ENCODE data around the gene CAPN11.
A peak's percentile ranks its signal among the peaks of the same experiment; 100 is the strongest.

CAPN11 gene

DNA sequence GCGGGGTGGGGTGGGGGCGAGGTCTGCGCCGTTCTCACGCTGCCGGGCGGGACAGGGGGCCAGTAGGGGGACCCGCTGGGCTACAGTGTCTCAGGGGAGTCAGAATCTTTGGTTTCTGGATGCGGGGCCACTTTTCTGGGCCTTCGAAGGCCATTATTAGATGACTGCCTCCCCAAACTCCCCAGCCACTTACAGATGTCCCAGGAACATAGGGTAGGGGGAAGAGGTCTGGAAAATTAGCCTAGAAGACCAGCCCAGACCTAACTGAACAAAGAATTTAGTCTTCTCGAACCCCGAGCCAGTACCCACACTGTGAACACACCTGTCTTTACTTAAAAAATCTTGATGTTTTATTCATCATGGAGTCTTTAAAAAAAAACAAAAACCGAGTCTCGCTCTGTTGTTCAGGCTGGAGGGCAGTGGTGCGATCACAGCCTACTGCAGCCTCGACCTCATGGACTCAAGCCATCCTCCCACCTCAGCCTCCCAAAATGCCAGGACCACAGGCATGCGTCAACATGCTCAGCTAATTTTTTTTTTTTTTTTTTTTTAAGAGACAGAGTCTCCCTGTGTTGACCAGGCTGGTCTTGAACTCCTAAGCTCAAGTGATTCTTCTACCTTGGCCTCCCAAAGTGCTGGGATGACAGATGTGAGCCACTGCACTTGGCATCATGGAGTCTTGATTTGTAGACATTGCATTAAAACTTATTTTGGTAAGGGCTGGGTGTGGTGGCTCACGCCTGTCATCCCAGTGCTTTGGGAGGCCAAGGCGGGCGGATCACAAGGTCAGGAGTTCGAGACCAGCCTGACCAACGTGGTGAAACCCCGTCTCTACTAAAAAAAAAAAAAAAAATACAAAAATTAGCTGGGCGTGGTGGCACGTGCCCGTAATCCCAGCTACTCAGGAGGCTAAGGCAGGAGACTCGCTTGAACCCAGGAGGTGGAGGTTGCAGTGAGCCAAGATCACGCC is 61.5 kb downstream of the CAPN11 start:
- Histone ChIP-seq H2BK12ac (ENCODE audit: low read length) (peak overlapping the region; percentile 39), H2AFZ (ENCODE audit: insufficient read depth, low read length, poor library complexity) (no peak overlapping the region), H3K27me3 (ENCODE audit: insufficient read depth, low read length) (no peaks in the 10 kb centered on the region), H3K18ac (ENCODE audit: low read length) (peak overlapping the region; percentile 43), H2BK120ac (ENCODE audit: insufficient read depth, low read length, poor library complexity) (peak overlapping the region; percentile 49), H3K23ac (ENCODE audit: low read length) (no peak overlapping the region), H3K4ac (ENCODE audit: low read depth, low read length) (no peak overlapping the region), H4K8ac (ENCODE audit: low read depth, low read length) (no peak overlapping the region), H3K4me2 (ENCODE audit: low read length) (peak overlapping the region; percentile 93), H4K91ac (ENCODE audit: low read depth, low read length) (peak overlapping the region; percentile 22), H4K12ac (ENCODE audit: low read depth, low read length) (no peak overlapping the region), H3K9me3 (ENCODE audit: insufficient read depth, low read depth, low read length) (no peaks in the 10 kb centered on the region), H3K36me3 (ENCODE audit: control insufficient read depth in 1 of 2, insufficient read depth in 2 of 2, low read length in 2 of 2) (no peaks in the 10 kb centered on the region), H3K9ac (ENCODE audit: low read length) (no peak overlapping the region), H2BK5ac (ENCODE audit: low read depth, low read length, poor library complexity) (peak overlapping the region; percentile 9), H3K79me2 (ENCODE audit: control insufficient read depth, insufficient read depth, low read length, poor library complexity) (peaks cover 4% of the 10 kb centered on the region), H3K14ac (ENCODE audit: low read length) (no peak overlapping the region), H3K27ac (ENCODE audit: low read depth, low read length) (no peak overlapping the region), H3K4me1 (ENCODE audit: control insufficient read depth in 1 of 2, insufficient read depth in 2 of 2, low read length in 2 of 2) (peaks cover 50 to 58% of the 10 kb centered on the region in 2 experiments), H3K4me3 (ENCODE audit: low read depth, low read length) (no peak overlapping the region), H3K79me1 (ENCODE audit: low read length) (peaks cover 34% of the 10 kb centered on the region), H2AK5ac (ENCODE audit: low read length) (no peak overlapping the region)
- WGBS (ENCODE audit: extremely low coverage, insufficient coverage, insufficient read length) = no CpG with 5 or more reads among the region's 28 CpGs
- no peak for DNase-seq

DNA sequence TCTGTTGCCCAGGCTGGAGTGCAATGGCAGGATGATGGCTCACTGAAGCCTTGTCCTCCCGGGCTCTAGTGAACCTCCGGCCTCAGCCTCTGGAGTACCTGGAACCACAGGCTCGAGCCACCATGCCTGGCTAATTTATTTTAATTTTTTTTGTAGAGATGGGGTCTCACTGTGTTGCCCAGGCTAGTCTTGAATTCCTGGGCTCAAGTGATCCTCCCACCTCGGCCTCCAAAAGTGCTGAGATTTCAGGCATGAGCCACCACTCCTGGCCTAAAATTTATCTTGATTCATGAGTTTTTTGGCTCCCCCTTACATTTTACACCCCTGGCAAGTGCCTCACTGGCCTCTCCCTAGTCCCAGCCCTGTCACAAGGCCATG is 62.3 kb downstream of the CAPN11 start:
- no peak overlapping the region for H2AFZ ChIP-seq (ENCODE audit: insufficient read depth, low read length, poor library complexity)
- peak overlapping the region; percentile 20 for H2AK5ac ChIP-seq (ENCODE audit: low read length)
- DNase-seq = no peak
- H3K4me1 ChIP-seq (ENCODE audit: control insufficient read depth in 1 of 2, insufficient read depth in 2 of 2, low read length in 2 of 2) = peaks cover 55 to 59% of the 10 kb centered on the region in 2 experiments
- peak overlapping the region; percentile 34 for H2BK12ac ChIP-seq (ENCODE audit: low read length)
- peak overlapping the region; percentile 3 for H2BK120ac ChIP-seq (ENCODE audit: insufficient read depth, low read length, poor library complexity)
- no peak overlapping the region for H2BK5ac ChIP-seq (ENCODE audit: low read depth, low read length, poor library complexity)
- no CpG with 5 or more reads among the region's 4 CpGs for WGBS (ENCODE audit: extremely low coverage, insufficient coverage, insufficient read length)
- H4K91ac ChIP-seq (ENCODE audit: low read depth, low read length) = peak overlapping the region; percentile 7
- H3K9ac ChIP-seq (ENCODE audit: low read length) = no peak overlapping the region
- H3K4me3 ChIP-seq (ENCODE audit: low read depth, low read length) = no peak overlapping the region
- H3K23ac ChIP-seq (ENCODE audit: low read length) = no peak overlapping the region
- no peaks in the 10 kb centered on the region for H3K36me3 ChIP-seq (ENCODE audit: control insufficient read depth in 1 of 2, insufficient read depth in 2 of 2, low read length in 2 of 2)
- H4K12ac ChIP-seq (ENCODE audit: low read depth, low read length) = no peak overlapping the region
- no peak overlapping the region for H4K8ac ChIP-seq (ENCODE audit: low read depth, low read length)
- H3K18ac ChIP-seq (ENCODE audit: low read length) = peak overlapping the region; percentile 23
- peaks cover 35% of the 10 kb centered on the region for H3K79me1 ChIP-seq (ENCODE audit: low read length)
- no peak overlapping the region for H3K27ac ChIP-seq (ENCODE audit: low read depth, low read length)
- no peaks in the 10 kb centered on the region for H3K9me3 ChIP-seq (ENCODE audit: insufficient read depth, low read depth, low read length)
- H3K4me2 ChIP-seq (ENCODE audit: low read length) = no peak overlapping the region
- H3K4ac ChIP-seq (ENCODE audit: low read depth, low read length) = no peak overlapping the region
- no peaks in the 10 kb centered on the region for H3K27me3 ChIP-seq (ENCODE audit: insufficient read depth, low read length)
- peaks cover 4% of the 10 kb centered on the region for H3K79me2 ChIP-seq (ENCODE audit: control insufficient read depth, insufficient read depth, low read length, poor library complexity)
- no peak overlapping the region for H3K14ac ChIP-seq (ENCODE audit: low read length)

DNA sequence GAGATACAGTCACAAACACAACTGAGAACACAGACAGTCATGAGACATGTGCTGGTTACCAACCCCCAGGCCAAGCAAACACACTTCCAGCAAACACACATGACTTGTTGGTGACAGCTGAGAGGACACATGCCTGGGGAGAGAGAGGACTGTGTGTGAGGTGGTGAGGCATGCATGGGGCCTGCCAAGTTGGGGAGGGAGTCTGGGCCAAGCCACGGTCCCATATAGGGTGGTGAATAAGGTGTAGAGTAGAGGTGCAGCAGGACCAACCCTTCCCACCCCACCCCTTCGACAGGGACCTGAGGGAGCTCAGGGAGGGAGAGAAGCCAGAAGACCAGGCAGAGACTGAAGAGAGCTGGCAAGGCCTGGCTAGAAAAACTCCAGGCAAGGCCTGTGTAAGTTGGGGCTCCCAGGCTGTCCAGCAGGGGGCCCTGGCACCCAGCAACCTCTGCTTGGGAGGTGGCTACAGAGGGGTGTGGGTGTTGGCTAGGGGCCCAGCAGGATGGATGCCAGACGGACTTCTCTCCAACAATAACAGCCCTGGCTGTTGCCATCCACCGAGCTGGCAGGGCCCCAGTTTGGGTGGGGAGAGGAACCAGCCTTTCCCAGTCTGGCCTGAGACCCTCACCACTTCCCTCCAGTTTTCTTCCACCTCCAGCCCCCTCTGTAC is 62.8 kb downstream of the CAPN11 start:
- peak overlapping the region; percentile 45 for H3K14ac ChIP-seq (ENCODE audit: low read length)
- WGBS (ENCODE audit: extremely low coverage, insufficient coverage, insufficient read length) = no CpG with 5 or more reads among the region's 4 CpGs
- peak overlapping the region; percentile 32 for H4K8ac ChIP-seq (ENCODE audit: low read depth, low read length)

GRCh38 chr6:44221961-44222335 is 63.3 kb downstream of the CAPN11 start:
- H3K79me1 ChIP-seq (ENCODE audit: low read length) = peaks cover 39% of the 10 kb centered on the region
- peak overlapping the region; percentile 88 for H4K91ac ChIP-seq (ENCODE audit: low read depth, low read length)
- peak overlapping the region; percentile 67 for H2BK120ac ChIP-seq (ENCODE audit: insufficient read depth, low read length, poor library complexity)
- H3K4me3 ChIP-seq (ENCODE audit: low read depth, low read length) = no peak overlapping the region
- DNase-seq = no peak
- peak overlapping the region; percentile 95 for H2BK12ac ChIP-seq (ENCODE audit: low read length)
- H2AK5ac ChIP-seq (ENCODE audit: low read length) = peak overlapping the region; percentile 91
- H4K8ac ChIP-seq (ENCODE audit: low read depth, low read length) = peak overlapping the region; percentile 32
- H3K27ac ChIP-seq (ENCODE audit: low read depth, low read length) = no peak overlapping the region
- peak overlapping the region; percentile 16 for H2BK5ac ChIP-seq (ENCODE audit: low read depth, low read length, poor library complexity)
- no peak overlapping the region for H3K4me2 ChIP-seq (ENCODE audit: low read length)
- H3K14ac ChIP-seq (ENCODE audit: low read length) = peak overlapping the region; percentile 45
- H3K4me1 ChIP-seq (ENCODE audit: control insufficient read depth in 1 of 2, insufficient read depth in 2 of 2, low read length in 2 of 2) = peaks cover 61 to 66% of the 10 kb centered on the region in 2 experiments
- H3K36me3 ChIP-seq (ENCODE audit: control insufficient read depth in 1 of 2, insufficient read depth in 2 of 2, low read length in 2 of 2) = no peaks in the 10 kb centered on the region
- H2AFZ ChIP-seq (ENCODE audit: insufficient read depth, low read length, poor library complexity) = no peak overlapping the region
- H3K9ac ChIP-seq (ENCODE audit: low read length) = no peak overlapping the region
- H3K18ac ChIP-seq (ENCODE audit: low read length) = peak overlapping the region; percentile 90
- H4K12ac ChIP-seq (ENCODE audit: low read depth, low read length) = peak overlapping the region; percentile 27
- peak overlapping the region; percentile 83 for H3K4ac ChIP-seq (ENCODE audit: low read depth, low read length)
- no peak overlapping the region for H3K23ac ChIP-seq (ENCODE audit: low read length)
- peaks cover 7% of the 10 kb centered on the region for H3K79me2 ChIP-seq (ENCODE audit: control insufficient read depth, insufficient read depth, low read length, poor library complexity)
- WGBS (ENCODE audit: extremely low coverage, insufficient coverage, insufficient read length) = no CpG with 5 or more reads among the region's 2 CpGs
- H3K27me3 ChIP-seq (ENCODE audit: insufficient read depth, low read length) = no peaks in the 10 kb centered on the region
- H3K9me3 ChIP-seq (ENCODE audit: insufficient read depth, low read depth, low read length) = no peaks in the 10 kb centered on the region

More for the DNA sequence above, 62.8 kb downstream of the CAPN11 start:
- peak overlapping the region; percentile 90 for H3K18ac ChIP-seq (ENCODE audit: low read length)
- no peak overlapping the region for H3K4me2 ChIP-seq (ENCODE audit: low read length)
- H2AFZ ChIP-seq (ENCODE audit: insufficient read depth, low read length, poor library complexity) = no peak overlapping the region
- no peak overlapping the region for H3K27ac ChIP-seq (ENCODE audit: low read depth, low read length)
- no peaks in the 10 kb centered on the region for H3K27me3 ChIP-seq (ENCODE audit: insufficient read depth, low read length)
- peaks cover 7% of the 10 kb centered on the region for H3K79me2 ChIP-seq (ENCODE audit: control insufficient read depth, insufficient read depth, low read length, poor library complexity)
- peak; percentile 51 to 63 for DNase-seq
- H4K12ac ChIP-seq (ENCODE audit: low read depth, low read length) = peak overlapping the region; percentile 27
- peaks cover 37% of the 10 kb centered on the region for H3K79me1 ChIP-seq (ENCODE audit: low read length)
- H2BK120ac ChIP-seq (ENCODE audit: insufficient read depth, low read length, poor library complexity) = peak overlapping the region; percentile 67
- peak overlapping the region; percentile 88 for H4K91ac ChIP-seq (ENCODE audit: low read depth, low read length)
- H2BK12ac ChIP-seq (ENCODE audit: low read length) = peak overlapping the region; percentile 95
- no peaks in the 10 kb centered on the region for H3K36me3 ChIP-seq (ENCODE audit: control insufficient read depth in 1 of 2, insufficient read depth in 2 of 2, low read length in 2 of 2)
- no peak overlapping the region for H3K9ac ChIP-seq (ENCODE audit: low read length)
- H3K4me3 ChIP-seq (ENCODE audit: low read depth, low read length) = no peak overlapping the region
- peak overlapping the region; percentile 16 for H2BK5ac ChIP-seq (ENCODE audit: low read depth, low read length, poor library complexity)
- H3K9me3 ChIP-seq (ENCODE audit: insufficient read depth, low read depth, low read length) = no peaks in the 10 kb centered on the region
- H3K4me1 ChIP-seq (ENCODE audit: control insufficient read depth in 1 of 2, insufficient read depth in 2 of 2, low read length in 2 of 2) = peaks cover 60 to 65% of the 10 kb centered on the region in 2 experiments
- peak overlapping the region; percentile 91 for H2AK5ac ChIP-seq (ENCODE audit: low read length)
- no peak overlapping the region for H3K23ac ChIP-seq (ENCODE audit: low read length)
- peak overlapping the region; percentile 83 for H3K4ac ChIP-seq (ENCODE audit: low read depth, low read length)
